ENCODE results near the gene SPON1. TPM values are rescaled to one million over a fixed set of nuclear protein-coding genes. Genes with fewer than 3 reads are reported as not detected.
"Not testable (repeated sequence)": the region's sequence is repeated elsewhere in the genome, so short reads cannot be mapped to it uniquely, and the experiment has no call there.

SPON1 gene
- total RNA-seq, 2 experiments from 2014 or later, result 0.96 to 1.4 TPM

GRCh38 chr11:14081581-14082231, 119.2 kb downstream of the SPON1 start:
- CTCF ChIA-PET, result no interaction called here
- peaks cover 2% of the 10 kb centered on the region for H3K36me3 Mint-ChIP-seq (ENCODE audit: low read depth)
- intact Hi-C loops (cut with micrococcal nuclease), result no loop called here
- no peak for ATAC-seq
- DNase-seq, result no peak
- no peak overlapping the region for H3K27ac Mint-ChIP-seq
- POLR2A ChIA-PET, result interaction anchor here (0.9 kb wide), 1 partner anchor 15 kb away, joined by 3 read pairs; no protein-coding TSS in a partner anchor
- H3K9me3 Mint-ChIP-seq, result peaks cover 1% of the 10 kb centered on the region
- H3K4me3 Mint-ChIP-seq, result no peak overlapping the region
- H3K4me1 Mint-ChIP-seq (ENCODE audit: low read depth), result peaks cover 39% of the 10 kb centered on the region
- no peaks in the 10 kb centered on the region for H3K27me3 Mint-ChIP-seq
- TF ChIP-seq, protein P1, sequence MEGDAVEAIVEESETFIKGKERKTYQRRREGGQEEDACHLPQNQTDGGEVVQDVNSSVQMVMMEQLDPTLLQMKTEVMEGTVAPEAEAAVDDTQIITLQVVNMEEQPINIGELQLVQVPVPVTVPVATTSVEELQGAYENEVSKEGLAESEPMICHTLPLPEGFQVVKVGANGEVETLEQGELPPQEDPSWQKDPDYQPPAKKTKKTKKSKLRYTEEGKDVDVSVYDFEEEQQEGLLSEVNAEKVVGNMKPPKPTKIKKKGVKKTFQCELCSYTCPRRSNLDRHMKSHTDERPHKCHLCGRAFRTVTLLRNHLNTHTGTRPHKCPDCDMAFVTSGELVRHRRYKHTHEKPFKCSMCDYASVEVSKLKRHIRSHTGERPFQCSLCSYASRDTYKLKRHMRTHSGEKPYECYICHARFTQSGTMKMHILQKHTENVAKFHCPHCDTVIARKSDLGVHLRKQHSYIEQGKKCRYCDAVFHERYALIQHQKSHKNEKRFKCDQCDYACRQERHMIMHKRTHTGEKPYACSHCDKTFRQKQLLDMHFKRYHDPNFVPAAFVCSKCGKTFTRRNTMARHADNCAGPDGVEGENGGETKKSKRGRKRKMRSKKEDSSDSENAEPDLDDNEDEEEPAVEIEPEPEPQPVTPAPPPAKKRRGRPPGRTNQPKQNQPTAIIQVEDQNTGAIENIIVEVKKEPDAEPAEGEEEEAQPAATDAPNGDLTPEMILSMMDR (IDR thresholded peaks at IDR 0.05), result no peak

DNA sequence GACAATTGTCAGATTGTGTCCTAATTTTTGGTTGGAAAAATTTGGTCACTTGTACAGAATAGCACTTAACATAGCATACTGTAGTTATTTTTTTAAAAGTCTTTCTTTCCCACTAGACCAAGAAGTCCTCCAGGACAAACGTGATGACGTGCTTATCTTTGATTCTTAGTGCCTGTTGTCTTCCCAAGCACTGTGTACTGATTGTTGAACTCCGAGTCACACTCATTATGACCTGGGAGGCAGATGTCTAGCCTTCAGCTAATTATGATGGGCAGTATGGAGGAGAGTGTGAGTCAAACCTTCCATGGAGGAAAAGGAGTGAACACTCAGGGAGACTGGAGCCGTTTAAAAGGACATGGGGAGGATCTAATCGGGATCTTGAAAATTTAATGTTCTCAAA, 119.8 kb downstream of the SPON1 start:
- ChIA-PET CTCF (no interaction called here), POLR2A (no interaction called here)
- TF ChIP-seq, protein P1 (IDR thresholded peaks at IDR 0.05), result no peak
- Mint-ChIP-seq H3K4me3 (no peak overlapping the region), H3K9me3 (peaks cover 6% of the 10 kb centered on the region), H3K36me3 (ENCODE audit: low read depth) (peaks cover 2% of the 10 kb centered on the region), H3K27me3 (no peaks in the 10 kb centered on the region), H3K27ac (no peak overlapping the region), H3K4me1 (ENCODE audit: low read depth) (peaks cover 34% of the 10 kb centered on the region)
- ATAC-seq, result no peak
- DNase-seq, result no peak
- intact Hi-C loops (cut with micrococcal nuclease), result no loop called here

DNA sequence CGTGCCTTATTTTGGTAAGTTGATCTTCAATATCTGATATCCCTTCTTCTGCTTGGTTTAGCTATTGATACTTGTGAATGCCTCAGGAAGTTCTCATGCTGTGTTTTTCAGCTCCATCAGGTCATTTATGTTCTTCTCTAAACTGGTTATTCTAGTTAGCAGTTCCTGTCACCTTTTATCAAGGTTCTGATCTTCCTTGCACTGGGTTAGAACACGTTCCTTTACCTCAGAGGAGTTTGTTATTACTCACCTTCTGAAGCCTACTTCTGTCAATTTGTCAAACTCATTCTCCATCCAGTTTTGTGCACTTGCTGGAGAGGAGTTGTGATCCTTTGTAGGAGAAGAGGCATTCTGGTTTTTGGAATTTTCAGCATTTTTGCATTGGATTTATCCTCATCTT, 126.3 kb downstream of the SPON1 start:
- ATAC-seq, result not testable (repeated sequence)

GRCh38 chr11:14089690-14090462, 127.4 kb downstream of the SPON1 start:
- peaks cover 24% of the 10 kb centered on the region for H3K4me1 Mint-ChIP-seq (ENCODE audit: low read depth)
- ATAC-seq, result no peak
- peaks cover 12% of the 10 kb centered on the region for H3K9me3 Mint-ChIP-seq
- no peak overlapping the region for H3K4me3 Mint-ChIP-seq
- intact Hi-C loops (cut with micrococcal nuclease), result no loop called here
- no peak overlapping the region for H3K27ac Mint-ChIP-seq
- ChIA-PET CTCF (no interaction called here), POLR2A (interaction anchor here (0.7 to 1.7 kb wide), 2 partner anchors 10 to 13 kb away, joined by 3 to 4 read pairs; no protein-coding TSS in a partner anchor)
- no peaks in the 10 kb centered on the region for H3K27me3 Mint-ChIP-seq
- no peak for DNase-seq
- TF ChIP-seq, protein P1 (IDR thresholded peaks at IDR 0.05), result no peak
- H3K36me3 Mint-ChIP-seq (ENCODE audit: low read depth), result peaks cover 9% of the 10 kb centered on the region

More for the DNA sequence above, 126.3 kb downstream of the SPON1 start:
- DNase-seq; H3K27ac Mint-ChIP-seq; H3K36me3 Mint-ChIP-seq (ENCODE audit: low read depth); intact Hi-C loops (cut with micrococcal nuclease); H3K4me3 Mint-ChIP-seq; H3K27me3 Mint-ChIP-seq: not testable (repeated sequence)
- POLR2A ChIA-PET, result interaction anchor here (1.7 kb wide), 1 partner anchor 12 kb away, joined by 4 read pairs; no protein-coding TSS in a partner anchor
- Mint-ChIP-seq H3K4me1 (ENCODE audit: low read depth) (peaks cover 24% of the 10 kb centered on the region), H3K9me3 (peaks cover 12% of the 10 kb centered on the region)
- CTCF ChIA-PET, result interaction anchor here (1.2 to 1.4 kb wide), 2 partner anchors 119 to 132 kb away, joined by 3 to 4 read pairs; no protein-coding TSS in a partner anchor

- H3K36me3 Mint-ChIP-seq (ENCODE audit: low read depth); H3K4me3 Mint-ChIP-seq; H3K27me3 Mint-ChIP-seq; H3K27ac Mint-ChIP-seq; CTCF ChIA-PET; ATAC-seq; intact Hi-C loops (cut with micrococcal nuclease); DNase-seq: not testable (repeated sequence)
- POLR2A ChIA-PET, result interaction anchor here (1.7 kb wide), 1 partner anchor 14 kb away, joined by 4 read pairs; no protein-coding TSS in a partner anchor
- peaks cover 10% of the 10 kb centered on the region for H3K9me3 Mint-ChIP-seq
- H3K4me1 Mint-ChIP-seq (ENCODE audit: low read depth), result peaks cover 24% of the 10 kb centered on the region
These were observed 128.1 kb downstream of the SPON1 start for GRCh38 chr11:14090631-14091030.

Measured in activated CD8-positive, alpha-beta T cell treated with anti-CD3 and anti-CD28 coated beads for 36 hours (primary cell).